ENCODE measurements around the gene C2.

GRCh38 chr6:31882344-31882743 is 45.2 kb upstream of the C2 start:
- no peak for TF ChIP-seq CTCF (IDR thresholded peaks at IDR 0.05; ENCODE audit: borderline replicate concordance, extremely low read depth, low read length, poor library complexity, severe bottlenecking)
- TF ChIP-seq EZH2 (IDR thresholded peaks at IDR 0.05; ENCODE audit: borderline replicate concordance, low read depth, low read length, severe bottlenecking), result no peak
